OCI-LY7 (cell line): ENCODE measurements around the gene KNDC1. TPM values are rescaled to one million over a fixed set of nuclear protein-coding genes. Genes with fewer than 3 reads are reported as not detected.

Experiments used
- BruUV-seq: library from RNA; stranded (reverse); fragments of 400-500 nt; replicated peaks from 2 replicates; lab custom pipeline; 2021; lab: Mats Ljungman, UMichigan
- CTCF ChIA-PET: fragments of 300-600 bp; sonication (Branson Sonifier 250); formaldehyde crosslinking; loops from one replicate; lab custom pipeline; 2022; ENCODE audit warnings: antibody characterized with exemption; ENCODE audit not compliant: unreplicated experiment; lab: Charles Lee
- POLR2A ChIA-PET: fragments of 300-600 bp; sonication (Branson Sonifier 250); formaldehyde crosslinking; loops from one replicate; lab custom pipeline; 2022; ENCODE audit warnings: antibody characterized with exemption; lab: Charles Lee
- DNase-seq: peaks from one replicate; pipeline ENCODE4 v3.0.0-alpha.2; 2015; ENCODE audit warnings: low spot score
- H2AFZ ChIP-seq: fragments of 200-600 bp; sonication (generic), shearing (Covaris generic); 2 replicates; pipeline ENCODE4 v1.6.1; 2014; ENCODE audit warnings: mild to moderate bottlenecking, antibody characterized with exemption, low read length, moderate library complexity
- H3K27ac ChIP-seq: fragments of 200-600 bp; sonication (generic); 2 replicates; pipeline ENCODE4 v1.5.1; 2014; ENCODE audit warnings: mixed run types, low read depth, mild to moderate bottlenecking, moderate library complexity, low read length, inconsistent platforms; ENCODE audit not compliant: poor library complexity, severe bottlenecking
- H3K36me3 ChIP-seq: fragments of 200-600 bp; sonication (generic); 2 replicates; pipeline ENCODE4 v1.6.1; 2014; ENCODE audit warnings: mild to moderate bottlenecking, antibody characterized with exemption, low read length, moderate library complexity, mixed read lengths; ENCODE audit not compliant: insufficient read depth
- H3K4me1 ChIP-seq: fragments of 200-600 bp; sonication (generic); 2 replicates; pipeline ENCODE4 v1.5.1; 2014; ENCODE audit warnings: mild to moderate bottlenecking, low read length; ENCODE audit not compliant: insufficient read depth, poor library complexity, severe bottlenecking
- H3K4me2 ChIP-seq: fragments of 200-600 bp; sonication (generic); 2 replicates; pipeline ENCODE4 v1.6.1; 2014; ENCODE audit warnings: mild to moderate bottlenecking, low read length
- H3K4me3 ChIP-seq: fragments of 200-600 bp; sonication (generic); 2 replicates; pipeline ENCODE4 v1.5.1; 2014; ENCODE audit warnings: mild to moderate bottlenecking, low read depth, low read length; ENCODE audit not compliant: poor library complexity, severe bottlenecking
- H3K79me2 ChIP-seq: fragments of 200-600 bp; sonication (generic); 2 replicates; pipeline ENCODE4 v1.6.1; 2016; ENCODE audit warnings: low read depth, mild to moderate bottlenecking, low read length, moderate library complexity, mixed read lengths; ENCODE audit not compliant: insufficient read depth
- H3K9me2 ChIP-seq: fragments of 200-600 bp; sonication (generic); 2 replicates; pipeline ENCODE4 v1.6.1; 2016; ENCODE audit warnings: mild to moderate bottlenecking, low read length, mixed read lengths; ENCODE audit not compliant: insufficient read depth
- H3K9me3 ChIP-seq: fragments of 200-600 bp; sonication (generic); 2 replicates; pipeline ENCODE4 v1.6.1; 2014; ENCODE audit warnings: mild to moderate bottlenecking, mixed run types, low read length, mixed read lengths
- H4K20me1 ChIP-seq: fragments of 200-600 bp; sonication (generic); 2 replicates; pipeline ENCODE4 v1.6.1; 2014; ENCODE audit warnings: mild to moderate bottlenecking, antibody characterized with exemption, low read length, moderate library complexity, mixed read lengths; ENCODE audit not compliant: insufficient read depth
- CTCF ChIP-seq: fragments of 200-600 bp; sonication (generic); conservative IDR thresholded peaks from 2 replicates; pipeline ENCODE4 v1.5.1; 2014; ENCODE audit warnings: mild to moderate bottlenecking, antibody characterized with exemption, low read length, moderate library complexity, mixed read lengths
- EZH2phosphoT487 ChIP-seq: fragments of 200-600 bp; sonication (generic); IDR thresholded peaks from 2 replicates; pipeline ENCODE4 v1.6.1; 2018; ENCODE audit warnings: low read depth, borderline replicate concordance, mild to moderate bottlenecking, mixed run types, antibody characterized with exemption, low read length, moderate library complexity, mixed read lengths
- intact Hi-C: fragments of 100-400 bp; cut with micrococcal nuclease; formaldehyde crosslinking; loops from one replicate; pipeline ENCODE4 v1.10.0; 2022; ENCODE audit not compliant: unreplicated experiment
- total RNA-seq, 2 experiments: library from RNA; depleted of rRNA in 1 of 2; stranded (reverse); fragments of >200 nt in 1 of 2; shearing (Covaris generic) in 1 of 2; gene quantifications; 2 replicates each; pipeline ENCODE4 v1.2.3, GENCODE V29; 2014 to 2022

KNDC1 gene
- total RNA-seq, 2 experiments from 2014 or later: not detected

- no TSS peak for BruUV-seq
- H3K9me3 ChIP-seq: no peaks in the 10 kb centered on the region
- TF ChIP-seq EZH2phosphoT487 (no peak), CTCF (no peak)
- no peaks in the 10 kb centered on the region for H3K36me3 ChIP-seq
- H3K9me2 ChIP-seq: no peaks in the 10 kb centered on the region
- no peaks in the 10 kb centered on the region for H4K20me1 ChIP-seq
- H2AFZ ChIP-seq: no peak overlapping the region
- no peak overlapping the region for H3K27ac ChIP-seq
- no peak for DNase-seq
- peaks cover 14% of the 10 kb centered on the region for H3K4me1 ChIP-seq
- no peak overlapping the region for H3K4me3 ChIP-seq
- H3K79me2 ChIP-seq: no peaks in the 10 kb centered on the region
- ChIA-PET CTCF (no interaction called here), POLR2A (no interaction called here)
- no peak overlapping the region for H3K4me2 ChIP-seq
- intact Hi-C loops: no loop called here
These were observed 93.4 kb downstream of the KNDC1 start for GRCh38 chr10:133253361-133253955.

DNA sequence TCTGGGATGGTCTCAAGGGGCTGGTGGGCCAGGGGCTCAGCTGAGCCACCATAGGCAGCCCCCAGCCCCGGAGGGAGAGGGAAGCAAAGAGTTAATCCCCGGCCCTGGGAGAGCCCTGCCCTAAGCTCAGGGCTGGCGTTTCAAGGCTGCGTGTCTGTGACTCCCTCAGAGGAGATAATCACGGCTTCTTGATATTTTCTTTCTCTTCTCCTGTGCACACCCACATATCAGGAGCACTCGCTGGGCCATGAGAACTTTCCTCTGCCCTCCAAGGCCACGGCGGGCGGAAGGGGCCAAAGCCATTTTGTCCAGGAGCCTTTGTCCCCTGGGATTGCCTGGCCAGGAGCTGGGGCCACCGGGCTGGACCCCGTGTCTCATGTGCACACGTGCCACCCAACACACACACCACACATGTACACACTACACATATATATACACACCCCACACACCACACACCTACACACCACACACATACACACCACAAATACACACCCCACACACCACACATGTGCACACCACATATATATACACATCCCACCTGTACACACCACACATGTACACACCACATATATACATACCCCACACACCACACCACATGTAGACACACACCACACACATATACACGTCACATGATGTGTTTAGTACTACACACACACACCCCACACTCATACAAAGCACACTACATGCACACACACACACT lies 94.6 kb downstream of the KNDC1 start:
- intact Hi-C loops: no loop called here
- no peak overlapping the region for H3K4me3 ChIP-seq
- POLR2A ChIA-PET: no interaction called here
- no peak overlapping the region for H3K27ac ChIP-seq
- TF ChIP-seq CTCF: no peak
- TF ChIP-seq EZH2phosphoT487: no peak
- no peak overlapping the region for H3K4me2 ChIP-seq
- no peaks in the 10 kb centered on the region for H3K79me2 ChIP-seq
- no peaks in the 10 kb centered on the region for H3K36me3 ChIP-seq
- no peak overlapping the region for H2AFZ ChIP-seq
- DNase-seq: no peak
- no peaks in the 10 kb centered on the region for H3K9me3 ChIP-seq
- CTCF ChIA-PET: interaction anchor here (0.6 kb wide), 1 partner anchor 26 kb away, joined by 3 read pairs; no protein-coding TSS in a partner anchor
- H3K9me2 ChIP-seq: no peaks in the 10 kb centered on the region
- no peaks in the 10 kb centered on the region for H4K20me1 ChIP-seq
- BruUV-seq: no TSS peak
- H3K4me1 ChIP-seq: peaks cover 20% of the 10 kb centered on the region

DNA sequence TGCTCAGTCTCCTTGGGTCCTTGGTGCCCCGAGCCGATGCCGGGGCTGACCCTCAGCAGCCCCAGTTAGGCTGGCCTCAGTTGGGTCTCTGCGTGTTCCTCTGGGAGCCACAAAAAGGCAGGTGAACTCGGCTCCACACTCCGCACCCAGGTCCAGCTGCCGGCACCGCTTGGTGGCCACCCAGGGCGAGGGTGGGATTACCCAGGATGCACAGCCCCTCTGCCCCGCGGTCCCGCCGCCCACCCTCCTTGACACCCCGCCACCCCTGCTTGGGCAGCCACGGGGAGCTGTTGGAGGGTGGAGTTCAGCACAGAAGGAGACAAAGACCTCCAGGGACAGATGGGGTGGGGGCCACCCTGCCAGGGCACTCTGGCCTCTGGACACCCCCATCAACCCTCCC lies 95.3 kb downstream of the KNDC1 start:
- no peak for DNase-seq
- intact Hi-C loops: no loop called here
- ChIA-PET CTCF (no interaction called here), POLR2A (no interaction called here)
- H3K27ac ChIP-seq: no peak overlapping the region
- BruUV-seq: no TSS peak
- H2AFZ ChIP-seq: no peak overlapping the region
- TF ChIP-seq EZH2phosphoT487 (no peak), CTCF (no peak)
- H3K36me3 ChIP-seq: no peaks in the 10 kb centered on the region
- H3K4me1 ChIP-seq: peaks cover 20% of the 10 kb centered on the region
- H3K4me3 ChIP-seq: no peak overlapping the region
- no peaks in the 10 kb centered on the region for H4K20me1 ChIP-seq
- H3K9me2 ChIP-seq: no peaks in the 10 kb centered on the region
- no peak overlapping the region for H3K4me2 ChIP-seq
- H3K9me3 ChIP-seq: no peaks in the 10 kb centered on the region
- no peaks in the 10 kb centered on the region for H3K79me2 ChIP-seq
